Measurements from ENCODE around the gene PNO1.
A peak's percentile ranks its signal among the peaks of the same experiment; 100 is the strongest.

PNO1 gene

DNA sequence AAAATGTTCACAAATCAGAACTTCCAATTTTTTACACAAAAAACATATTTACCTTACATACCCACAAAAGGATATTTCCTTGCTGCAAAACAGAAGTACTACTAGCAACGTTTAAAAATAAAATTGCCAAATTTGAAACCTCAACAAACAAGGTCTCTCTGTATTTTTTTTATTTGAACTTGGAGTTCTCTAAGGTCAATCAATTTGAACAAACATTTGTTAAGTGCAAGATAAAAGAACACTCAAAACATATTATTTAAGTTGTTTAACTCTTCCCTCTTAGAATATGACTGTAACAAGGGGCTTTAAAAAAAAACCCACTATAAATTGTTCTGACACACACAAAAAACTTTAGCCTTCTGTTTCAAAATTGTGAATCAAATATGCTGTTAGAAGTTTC is 29.6 kb downstream of the PNO1 start:
- no peak for DNase-seq (ENCODE audit: insufficient read length, low spot score)
- FAIRE-seq, result no peak
- TF ChIP-seq TAF1 (IDR thresholded peaks at IDR 0.05; ENCODE audit: low read depth, low read length), result no peak
- TF ChIP-seq POLR2AphosphoS5 (IDR thresholded peaks at IDR 0.05; ENCODE audit: low read depth, low read length), result no peak
- TF ChIP-seq POU2F2 (IDR thresholded peaks at IDR 0.05; ENCODE audit: low read depth, low read length), result no peak
- no peak for TF ChIP-seq POLR2A (IDR thresholded peaks at IDR 0.05; ENCODE audit: low read depth, low read length)
- TF ChIP-seq PAX5 (IDR thresholded peaks at IDR 0.05; ENCODE audit: insufficient read depth, low read length, severe bottlenecking), result no peak
- no peak for TF ChIP-seq SPI1 (IDR thresholded peaks at IDR 0.05; ENCODE audit: low read depth, low read length)

DNA sequence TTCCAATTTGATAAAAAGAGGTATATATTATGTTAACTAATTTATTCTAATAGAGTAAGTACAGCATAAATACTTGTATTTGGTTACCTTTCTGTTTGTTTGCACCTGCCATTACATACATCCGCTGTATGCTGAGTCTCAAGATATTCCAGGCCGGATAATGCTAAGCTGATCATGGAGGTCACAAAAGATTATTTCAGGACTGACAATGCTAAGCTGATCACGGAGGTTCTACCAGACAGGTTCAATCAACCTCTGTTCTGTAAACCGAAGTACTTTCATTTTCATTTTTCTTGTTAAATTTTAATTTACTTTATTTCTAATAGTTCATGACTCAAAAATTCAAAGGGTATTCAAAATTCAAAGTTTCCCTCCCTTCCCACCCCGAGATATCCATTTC is 31.1 kb downstream of the PNO1 start:
- DNase-seq (ENCODE audit: insufficient read length, low spot score) (no peak), FAIRE-seq (no peak)
- TF ChIP-seq SPI1 (IDR thresholded peaks at IDR 0.05; ENCODE audit: low read depth, low read length), result no peak
- no peak for TF ChIP-seq POU2F2 (IDR thresholded peaks at IDR 0.05; ENCODE audit: low read depth, low read length)
- no peak for TF ChIP-seq TAF1 (IDR thresholded peaks at IDR 0.05; ENCODE audit: low read depth, low read length)
- TF ChIP-seq PAX5 (IDR thresholded peaks at IDR 0.05; ENCODE audit: insufficient read depth, low read length, severe bottlenecking), result no peak
- no peak for TF ChIP-seq POLR2AphosphoS5 (IDR thresholded peaks at IDR 0.05; ENCODE audit: low read depth, low read length)

DNA sequence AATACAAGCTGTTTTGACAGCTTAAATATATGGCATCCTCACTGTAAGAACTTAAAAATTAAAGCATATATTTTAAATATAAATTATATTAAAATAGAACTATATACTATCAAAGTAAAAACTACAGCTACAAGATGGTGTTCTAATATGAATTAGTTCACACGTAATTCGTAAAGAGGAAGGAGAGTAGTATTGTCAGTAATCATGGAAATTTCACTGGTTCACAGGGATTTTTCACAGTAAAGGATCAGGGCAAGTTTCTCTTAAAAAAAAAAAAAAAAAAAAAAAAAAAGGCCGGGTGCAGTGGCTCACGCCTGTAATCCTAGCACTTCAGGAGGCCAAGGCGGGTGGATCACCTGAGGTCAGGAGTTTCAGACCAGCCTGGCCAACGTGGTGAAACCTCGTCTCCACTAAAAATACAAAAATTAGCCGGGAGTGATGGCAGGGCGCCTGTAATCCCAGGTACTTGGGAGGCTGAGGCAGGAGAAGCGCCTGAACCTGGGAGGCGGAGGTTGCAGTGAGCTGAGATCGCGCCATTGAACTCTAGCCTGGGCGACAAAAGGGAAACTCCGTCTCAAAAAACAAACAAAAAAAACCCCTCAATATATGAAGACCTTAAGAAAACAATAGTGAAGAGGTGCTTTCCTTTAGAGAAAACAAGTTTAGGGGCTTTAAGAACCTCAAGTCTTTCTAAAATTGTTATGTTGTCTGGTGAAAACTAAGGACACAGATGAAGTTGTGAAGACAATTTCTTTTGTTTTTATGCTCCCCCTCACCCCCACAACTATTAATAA is 32.5 kb downstream of the PNO1 start:
- TF ChIP-seq TAF1 (IDR thresholded peaks at IDR 0.05; ENCODE audit: low read depth, low read length), result no peak
- no peak for TF ChIP-seq POU2F2 (IDR thresholded peaks at IDR 0.05; ENCODE audit: low read depth, low read length)
- TF ChIP-seq POLR2AphosphoS5 (IDR thresholded peaks at IDR 0.05; ENCODE audit: low read depth, low read length), result no peak
- TF ChIP-seq SPI1 (IDR thresholded peaks at IDR 0.05; ENCODE audit: low read depth, low read length), result no peak
- TF ChIP-seq POLR2A (IDR thresholded peaks at IDR 0.05; ENCODE audit: low read depth, low read length), result no peak
- no peak for TF ChIP-seq PAX5 (IDR thresholded peaks at IDR 0.05; ENCODE audit: insufficient read depth, low read length, severe bottlenecking)
- FAIRE-seq (no peak), DNase-seq (ENCODE audit: insufficient read length, low spot score) (no peak)

DNA sequence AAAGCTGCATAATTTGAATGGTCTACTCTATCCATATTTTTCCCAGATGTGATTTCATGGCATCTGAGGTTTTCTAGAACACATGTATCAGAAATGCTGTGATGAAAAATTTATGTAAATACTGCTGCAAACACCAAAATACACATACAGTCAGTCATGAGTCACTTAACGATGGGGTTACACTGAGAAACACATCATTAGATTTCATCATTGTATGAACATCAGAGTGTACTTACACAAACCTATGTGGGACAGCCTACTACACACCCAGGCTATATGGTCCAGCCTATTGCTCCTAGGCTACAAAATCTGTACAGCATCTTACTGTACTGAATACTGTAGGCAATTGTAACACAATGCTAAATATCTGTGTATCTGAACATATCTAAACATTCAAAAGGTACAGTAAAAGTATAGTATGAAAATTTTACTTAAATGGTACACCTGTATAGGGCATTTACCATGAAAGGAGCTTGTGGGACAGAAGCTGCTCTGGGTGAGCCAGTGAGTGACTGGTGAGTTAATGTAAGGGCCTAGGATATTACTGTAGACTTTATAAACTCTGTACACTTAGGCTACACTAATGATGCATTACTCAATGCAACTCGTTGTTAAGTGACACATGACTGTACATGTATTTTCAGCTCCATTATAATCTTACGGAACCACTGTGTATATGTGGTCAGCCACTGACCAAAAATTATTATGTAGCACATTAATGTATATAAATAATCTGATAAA is 33.5 kb downstream of the PNO1 start:
- peak; percentile 73 for FAIRE-seq
- TF ChIP-seq POU2F2 (IDR thresholded peaks at IDR 0.05; ENCODE audit: low read depth, low read length), result no peak
- no peak for TF ChIP-seq POLR2A (IDR thresholded peaks at IDR 0.05; ENCODE audit: low read depth, low read length)
- TF ChIP-seq SPI1 (IDR thresholded peaks at IDR 0.05; ENCODE audit: low read depth, low read length), result no peak
- no peak for TF ChIP-seq TAF1 (IDR thresholded peaks at IDR 0.05; ENCODE audit: low read depth, low read length)
- TF ChIP-seq PAX5 (IDR thresholded peaks at IDR 0.05; ENCODE audit: insufficient read depth, low read length, severe bottlenecking), result no peak
- no peak for TF ChIP-seq POLR2AphosphoS5 (IDR thresholded peaks at IDR 0.05; ENCODE audit: low read depth, low read length)
- no peak for DNase-seq (ENCODE audit: insufficient read length, low spot score)

DNA sequence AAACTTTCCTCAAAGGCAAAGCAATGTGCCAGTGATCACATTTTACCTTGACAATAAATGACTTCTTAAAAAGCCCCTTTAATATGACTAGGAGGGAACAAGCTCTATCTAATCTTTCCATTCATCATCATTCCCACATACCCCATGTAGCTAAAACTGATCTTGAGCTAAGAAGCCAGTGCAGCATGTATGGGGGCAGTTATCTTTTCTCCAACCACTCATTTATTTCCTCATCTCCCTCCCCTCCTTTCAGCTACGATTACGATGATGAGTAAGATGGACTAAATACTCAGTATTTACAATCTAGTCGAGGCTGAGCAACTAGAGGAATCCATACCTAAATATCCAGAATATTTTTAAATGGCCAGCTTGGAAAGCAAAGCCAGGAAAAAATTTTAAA is 35.5 kb downstream of the PNO1 start:
- FAIRE-seq, result peak; percentile 41

DNA sequence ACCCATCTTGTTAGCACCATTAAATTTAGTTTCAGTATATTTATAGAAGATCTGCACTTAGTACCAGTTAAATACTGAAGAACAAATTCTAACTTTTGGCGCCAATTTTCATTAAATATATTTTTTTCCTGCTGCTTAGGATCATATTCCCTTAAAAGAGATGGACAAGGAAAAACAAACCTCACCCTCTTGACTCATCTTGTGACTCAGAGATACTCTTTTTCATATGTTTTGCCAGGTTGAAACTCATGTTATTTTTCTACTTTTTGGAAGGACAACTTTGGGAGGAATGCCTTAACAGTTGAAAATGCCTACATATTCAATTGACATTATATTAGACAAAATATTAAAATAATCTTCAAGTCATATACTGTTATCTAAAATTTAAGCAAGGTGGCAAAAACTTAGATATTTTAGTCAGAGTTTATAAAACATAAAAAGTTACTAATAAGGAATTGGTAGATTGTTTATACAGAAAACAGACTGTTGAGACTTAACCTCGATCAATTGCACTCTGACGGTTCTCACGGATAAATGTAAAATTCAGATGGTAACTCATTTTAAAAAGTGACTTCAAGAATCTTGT is 36.2 kb downstream of the PNO1 start:
- TF ChIP-seq POLR2A (IDR thresholded peaks at IDR 0.05; ENCODE audit: low read depth, low read length) (no peak), PAX5 (IDR thresholded peaks at IDR 0.05; ENCODE audit: insufficient read depth, low read length, severe bottlenecking) (no peak), SPI1 (IDR thresholded peaks at IDR 0.05; ENCODE audit: low read depth, low read length) (no peak), TAF1 (IDR thresholded peaks at IDR 0.05; ENCODE audit: low read depth, low read length) (no peak), POU2F2 (IDR thresholded peaks at IDR 0.05; ENCODE audit: low read depth, low read length) (no peak), POLR2AphosphoS5 (IDR thresholded peaks at IDR 0.05; ENCODE audit: low read depth, low read length) (no peak)
- FAIRE-seq (no peak), DNase-seq (ENCODE audit: insufficient read length, low spot score) (no peak)

More for the DNA sequence above, 35.5 kb downstream of the PNO1 start:
- TF ChIP-seq POU2F2 (IDR thresholded peaks at IDR 0.05; ENCODE audit: low read depth, low read length) (no peak), TAF1 (IDR thresholded peaks at IDR 0.05; ENCODE audit: low read depth, low read length) (no peak), PAX5 (IDR thresholded peaks at IDR 0.05; ENCODE audit: insufficient read depth, low read length, severe bottlenecking) (no peak), POLR2A (IDR thresholded peaks at IDR 0.05; ENCODE audit: low read depth, low read length) (no peak), POLR2AphosphoS5 (IDR thresholded peaks at IDR 0.05; ENCODE audit: low read depth, low read length) (no peak), SPI1 (IDR thresholded peaks at IDR 0.05; ENCODE audit: low read depth, low read length) (no peak)
- DNase-seq (ENCODE audit: insufficient read length, low spot score), result no peak

DNA sequence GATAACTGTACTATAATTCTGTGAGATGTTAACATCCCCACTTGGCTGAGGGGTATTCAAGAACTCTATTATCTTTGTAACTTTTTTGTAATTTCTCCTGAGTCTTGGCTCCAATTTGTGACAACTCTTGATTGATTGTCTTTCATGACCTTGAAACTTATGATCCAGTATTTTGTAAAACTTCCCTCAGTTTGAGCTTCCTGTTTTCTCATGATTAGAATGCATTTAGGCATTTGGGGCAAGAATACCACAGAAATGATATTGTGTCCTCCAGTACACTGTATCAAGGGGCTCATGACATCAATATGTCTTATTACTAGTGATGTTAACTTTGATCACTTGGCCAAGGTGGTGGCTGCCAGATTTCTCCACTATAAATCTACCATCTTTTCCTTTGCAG is 37.4 kb downstream of the PNO1 start:
- no peak for DNase-seq (ENCODE audit: insufficient read length, low spot score)
- TF ChIP-seq SPI1 (IDR thresholded peaks at IDR 0.05; ENCODE audit: low read depth, low read length) (no peak), PAX5 (IDR thresholded peaks at IDR 0.05; ENCODE audit: insufficient read depth, low read length, severe bottlenecking) (no peak), POU2F2 (IDR thresholded peaks at IDR 0.05; ENCODE audit: low read depth, low read length) (no peak), TAF1 (IDR thresholded peaks at IDR 0.05; ENCODE audit: low read depth, low read length) (no peak), POLR2AphosphoS5 (IDR thresholded peaks at IDR 0.05; ENCODE audit: low read depth, low read length) (no peak), POLR2A (IDR thresholded peaks at IDR 0.05; ENCODE audit: low read depth, low read length) (no peak)

DNA sequence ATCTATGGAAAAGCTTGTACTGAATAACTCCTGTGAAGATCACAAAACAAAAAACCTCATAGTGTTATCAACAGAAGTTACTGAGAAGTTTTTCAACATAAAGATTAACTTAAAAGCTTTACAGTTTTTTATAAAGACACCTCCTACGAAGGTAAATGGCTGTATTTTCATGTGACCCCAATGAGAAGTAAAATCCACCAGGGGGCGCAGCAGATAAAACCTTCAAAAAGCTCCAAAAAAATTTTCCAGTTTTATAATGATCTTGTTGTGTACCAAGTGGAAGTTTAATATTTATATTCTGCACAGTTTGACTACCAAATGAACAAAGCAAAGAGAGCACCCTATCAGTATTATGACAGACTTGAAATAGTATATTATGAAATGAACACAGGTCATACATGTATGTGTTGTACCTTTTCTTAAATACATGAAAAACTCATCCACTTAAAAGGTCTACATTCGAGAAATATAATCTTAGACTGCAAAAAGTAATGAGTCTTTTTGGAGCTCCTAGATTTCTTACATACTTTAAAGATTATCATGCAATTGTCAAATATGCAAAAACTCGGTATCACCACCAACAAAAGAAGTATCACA is 38.5 kb downstream of the PNO1 start:
- TF ChIP-seq PAX5 (IDR thresholded peaks at IDR 0.05; ENCODE audit: insufficient read depth, low read length, severe bottlenecking) (no peak), POLR2AphosphoS5 (IDR thresholded peaks at IDR 0.05; ENCODE audit: low read depth, low read length) (no peak), SPI1 (IDR thresholded peaks at IDR 0.05; ENCODE audit: low read depth, low read length) (no peak), POLR2A (IDR thresholded peaks at IDR 0.05; ENCODE audit: low read depth, low read length) (no peak), POU2F2 (IDR thresholded peaks at IDR 0.05; ENCODE audit: low read depth, low read length) (no peak), TAF1 (IDR thresholded peaks at IDR 0.05; ENCODE audit: low read depth, low read length) (no peak)
- no peak for FAIRE-seq
- DNase-seq (ENCODE audit: insufficient read length, low spot score), result no peak

More for the DNA sequence above, 37.4 kb downstream of the PNO1 start:
- no peak for FAIRE-seq
